BLaER1 treated with 17β-estradiol and CSF1 and Interleukin-3, amounts not matched to agents 10 nM and 100 nM (cell line): ENCODE measurements around the gene AHI1.

Experiments
- H3K27ac ChIP-seq, 11 experiments: shearing (Covaris generic); formaldehyde crosslinking; 2 replicates each; pipeline ENCODE4 v1.8.1; 2022
- H3K27me3 ChIP-seq, 11 experiments: shearing (Covaris generic); formaldehyde crosslinking; 2 replicates each; pipeline ENCODE4 v1.8.1; 2022
- H3K36me3 ChIP-seq, 11 experiments: shearing (Covaris generic); formaldehyde crosslinking; 2 replicates each; pipeline ENCODE4 v1.8.1; 2022
- H3K4me1 ChIP-seq, 10 experiments: shearing (Covaris generic); formaldehyde crosslinking; 2 replicates each; pipeline ENCODE4 v1.8.1; 2022
- H3K4me2 ChIP-seq, 11 experiments: shearing (Covaris generic); formaldehyde crosslinking; 2 replicates each; pipeline ENCODE4 v1.8.1; 2022
- H3K4me3 ChIP-seq, 10 experiments: shearing (Covaris generic); formaldehyde crosslinking; 2 replicates each; pipeline ENCODE4 v1.8.1; 2022
- H3K9ac ChIP-seq, 11 experiments: shearing (Covaris generic); formaldehyde crosslinking; 2 replicates each; pipeline ENCODE4 v1.8.1; 2022
- H3K9me3 ChIP-seq, 11 experiments: shearing (Covaris generic); formaldehyde crosslinking; replicated peaks in 1 of 11; 2 replicates each; pipeline ENCODE4 v1.8.1; 2022
- H4K20me1 ChIP-seq, 11 experiments: shearing (Covaris generic); formaldehyde crosslinking; 2 replicates each; pipeline ENCODE4 v1.8.1; 2022
- Cebpa-rat ChIP-seq, 11 experiments: shearing (Covaris generic); IDR thresholded peaks; 2 replicates each; pipeline ENCODE4 v1.8.1; 2022

AHI1 gene

GRCh38 chr6:135274561-135275293 is 222.8 kb downstream of the AHI1 start:
- H4K20me1 ChIP-seq: no peaks in the 10 kb centered on the region
- H3K27me3 ChIP-seq: no peaks in the 10 kb centered on the region
- no peak for TF ChIP-seq Cebpa-rat (IDR thresholded peaks at IDR 0.05)
- peak overlapping the region in 3 of 11 experiments; percentile 16 to 43 (median 35); a peak in 6 of 22 replicates for H3K9ac ChIP-seq
- peak overlapping the region in 9 of 11 experiments; percentile 21 to 68 (median 49); a peak in 14 of 22 replicates for H3K27ac ChIP-seq
- peaks cover 7 to 45% (median 27%) of the 10 kb centered on the region in 11 experiments; a peak in 17 of 22 replicates for H3K9me3 ChIP-seq
- H3K4me3 ChIP-seq: no peak overlapping the region
- peaks cover 0 to 4% (median 0%) of the 10 kb centered on the region in 11 experiments; a peak in 1 of 22 replicates for H3K36me3 ChIP-seq
- peaks cover 20 to 51% (median 44%) of the 10 kb centered on the region in 10 experiments for H3K4me1 ChIP-seq
- peak overlapping the region; percentile 41 to 68 (median 58) for H3K4me2 ChIP-seq

GRCh38 chr6:135271626-135272025 is 225.9 kb downstream of the AHI1 start:
- Histone ChIP-seq H3K36me3 (no peaks in the 10 kb centered on the region), H3K4me3 (no peak overlapping the region), H3K4me2 (peak overlapping the region in 5 of 11 experiments; percentile 43 to 83 (median 70); a peak in 6 of 22 replicates), H3K9ac (no peak overlapping the region), H4K20me1 (no peaks in the 10 kb centered on the region), H3K9me3 (peaks cover 0 to 15% (median 1%) of the 10 kb centered on the region in 11 experiments; a peak in 8 of 22 replicates), H3K27me3 (no peaks in the 10 kb centered on the region), H3K27ac (0 out of 22 replicates have a peak overlapping the region, but pooled peaks of 1 of the 11 experiments have one; percentile 2), H3K4me1 (peaks cover 36 to 74% (median 68%) of the 10 kb centered on the region in 10 experiments)
- no peak for TF ChIP-seq Cebpa-rat (IDR thresholded peaks at IDR 0.05)

GRCh38 chr6:135270676-135271536 is 226.6 kb downstream of the AHI1 start:
- H3K36me3 ChIP-seq: no peaks in the 10 kb centered on the region
- no peak overlapping the region for H3K4me3 ChIP-seq
- H3K9me3 ChIP-seq: peaks cover 0 to 7% (median 0%) of the 10 kb centered on the region in 11 experiments; a peak in 6 of 22 replicates
- H3K27ac ChIP-seq: peak overlapping the region in 4 of 11 experiments; percentile 2 to 46 (median 42); a peak in 7 of 22 replicates
- peak overlapping the region; percentile 9 to 83 (median 57); a peak in 20 of 22 replicates for H3K4me2 ChIP-seq
- peak overlapping the region in 1 of 11 experiments; percentile 31; a peak in 2 of 22 replicates for H3K9ac ChIP-seq
- H3K27me3 ChIP-seq: no peaks in the 10 kb centered on the region
- H4K20me1 ChIP-seq: no peaks in the 10 kb centered on the region
- no peak for TF ChIP-seq Cebpa-rat (IDR thresholded peaks at IDR 0.05)
- H3K4me1 ChIP-seq: peaks cover 37 to 81% (median 74%) of the 10 kb centered on the region in 10 experiments

GRCh38 chr6:135269481-135269891 is 228.1 kb downstream of the AHI1 start:
- H3K4me1 ChIP-seq: peaks cover 25 to 83% (median 70%) of the 10 kb centered on the region in 10 experiments
- TF ChIP-seq Cebpa-rat (IDR thresholded peaks at IDR 0.05): no peak
- H3K4me3 ChIP-seq: no peak overlapping the region
- H3K9ac ChIP-seq: no peak overlapping the region
- H3K36me3 ChIP-seq: no peaks in the 10 kb centered on the region
- H3K27ac ChIP-seq: peak overlapping the region in 3 of 11 experiments; percentile 3 to 54 (median 27); a peak in 4 of 22 replicates
- H4K20me1 ChIP-seq: no peaks in the 10 kb centered on the region
- H3K9me3 ChIP-seq: peaks cover 0 to 9% (median 0%) of the 10 kb centered on the region in 11 experiments; a peak in 3 of 22 replicates
- H3K27me3 ChIP-seq: no peaks in the 10 kb centered on the region
- H3K4me2 ChIP-seq: peak overlapping the region in 7 of 11 experiments; percentile 8 to 83 (median 77); a peak in 11 of 22 replicates

- no peak overlapping the region for H3K9ac ChIP-seq
- no peak overlapping the region for H3K4me3 ChIP-seq
- peak overlapping the region in 10 of 11 experiments; percentile 0 to 83 (median 78); a peak in 13 of 22 replicates for H3K4me2 ChIP-seq
- no peaks in the 10 kb centered on the region for H4K20me1 ChIP-seq
- no peaks in the 10 kb centered on the region for H3K36me3 ChIP-seq
- TF ChIP-seq Cebpa-rat (IDR thresholded peaks at IDR 0.05): no peak
- H3K27ac ChIP-seq: peak overlapping the region in 6 of 11 experiments; percentile 27 to 65 (median 54); a peak in 10 of 22 replicates
- H3K9me3 ChIP-seq: peaks cover 0 to 9% (median 0%) of the 10 kb centered on the region in 11 experiments; a peak in 4 of 22 replicates
- H3K4me1 ChIP-seq: peaks cover 22 to 78% (median 65%) of the 10 kb centered on the region in 10 experiments
- no peaks in the 10 kb centered on the region for H3K27me3 ChIP-seq
Measured at GRCh38 chr6:135268740-135269139, 228.8 kb downstream of the AHI1 start.

- Histone ChIP-seq H3K4me3 (no peak overlapping the region), H4K20me1 (no peaks in the 10 kb centered on the region), H3K9me3 (peaks cover 0 to 8% (median 0%) of the 10 kb centered on the region in 11 experiments; a peak in 6 of 22 replicates), H3K36me3 (no peaks in the 10 kb centered on the region), H3K4me2 (peak overlapping the region in 10 of 11 experiments; percentile 0 to 83 (median 78); a peak in 15 of 22 replicates), H3K27me3 (no peaks in the 10 kb centered on the region), H3K4me1 (peaks cover 22 to 80% (median 65%) of the 10 kb centered on the region in 10 experiments), H3K9ac (peak overlapping the region in 1 of 11 experiments; percentile 11; a peak in 1 of 22 replicates), H3K27ac (peak overlapping the region in 6 of 11 experiments; percentile 27 to 65 (median 54); a peak in 12 of 22 replicates)
- no peak for TF ChIP-seq Cebpa-rat (IDR thresholded peaks at IDR 0.05)
Measured at GRCh38 chr6:135268263-135268662, 229.3 kb downstream of the AHI1 start.

- no peaks in the 10 kb centered on the region for H4K20me1 ChIP-seq
- TF ChIP-seq Cebpa-rat (IDR thresholded peaks at IDR 0.05): no peak
- peak overlapping the region; percentile 29 to 83 (median 77); a peak in 21 of 22 replicates for H3K4me2 ChIP-seq
- H3K27ac ChIP-seq: peak overlapping the region in 6 of 11 experiments; percentile 27 to 65 (median 54); a peak in 11 of 22 replicates
- H3K9ac ChIP-seq: peak overlapping the region in 4 of 11 experiments; percentile 16 to 52 (median 32); a peak in 3 of 22 replicates
- peaks cover 0 to 19% (median 5%) of the 10 kb centered on the region in 11 experiments; a peak in 8 of 22 replicates for H3K9me3 ChIP-seq
- H3K36me3 ChIP-seq: no peaks in the 10 kb centered on the region
- H3K4me1 ChIP-seq: peaks cover 24 to 80% (median 65%) of the 10 kb centered on the region in 10 experiments
- peak overlapping the region in 3 of 10 experiments; percentile 5 to 30 (median 30); a peak in 3 of 20 replicates for H3K4me3 ChIP-seq
- no peaks in the 10 kb centered on the region for H3K27me3 ChIP-seq
Measured at GRCh38 chr6:135267085-135267484, 230.5 kb downstream of the AHI1 start.

- Histone ChIP-seq H3K9ac (peak overlapping the region in 4 of 11 experiments; percentile 16 to 52 (median 32); a peak in 4 of 22 replicates), H3K4me2 (peak overlapping the region; percentile 29 to 83 (median 77); a peak in 21 of 22 replicates)
Measured at GRCh38 chr6:135266675-135267074, 230.9 kb downstream of the AHI1 start.

More at GRCh38 chr6:135266675-135267074, 230.9 kb downstream of the AHI1 start:
- TF ChIP-seq Cebpa-rat (IDR thresholded peaks at IDR 0.05): no peak
- no peaks in the 10 kb centered on the region for H4K20me1 ChIP-seq
- no peaks in the 10 kb centered on the region for H3K36me3 ChIP-seq
- peaks cover 0 to 23% (median 8%) of the 10 kb centered on the region in 11 experiments; a peak in 8 of 22 replicates for H3K9me3 ChIP-seq
- peaks cover 24 to 79% (median 65%) of the 10 kb centered on the region in 10 experiments for H3K4me1 ChIP-seq
- no peaks in the 10 kb centered on the region for H3K27me3 ChIP-seq
- peak overlapping the region in 3 of 10 experiments; percentile 5 to 30 (median 30); a peak in 3 of 20 replicates for H3K4me3 ChIP-seq
- H3K27ac ChIP-seq: peak overlapping the region in 6 of 11 experiments; percentile 27 to 65 (median 54); a peak in 11 of 22 replicates
